M059J (cell line): ENCODE data around the gene C14orf93. TPM values are rescaled to one million over a fixed set of nuclear protein-coding genes. Genes with fewer than 3 reads are reported as not detected.
A peak's percentile ranks its signal among the peaks of the same experiment; 100 is the strongest.
"Not testable (repeated sequence)": the region's sequence is repeated elsewhere in the genome, so short reads cannot be mapped to it uniquely, and the experiment has no call there.

ENCODE experiments used
- DNase-seq: peaks from one replicate; pipeline ENCODE4 v3.0.0-alpha.2; 2012; ENCODE audit warnings: low read depth
- total RNA-seq: library from RNA; depleted of rRNA; stranded (reverse); fragments of >200 nt; shearing (Covaris generic); gene quantifications from 2 replicates; pipeline ENCODE4 v1.2.3, GENCODE V29; 2014

C14orf93 gene
- total RNA-seq, 1 experiment from 2014 or later = 9.7 TPM

GRCh38 chr14:23021434-23021833 is 11.5 kb upstream of the C14orf93 start:
- no peak for DNase-seq

- DNase-seq = no peak
Measured at GRCh38 chr14:23020143-23021128, 10.5 kb upstream of the C14orf93 start.

GRCh38 chr14:23018107-23018506 is 8.2 kb upstream of the C14orf93 start:
- DNase-seq = no peak

- no peak for DNase-seq
Measured at GRCh38 chr14:23017091-23017490, 7.1 kb upstream of the C14orf93 start.

- DNase-seq = no peak
Measured at GRCh38 chr14:23015618-23016017, 5.7 kb upstream of the C14orf93 start.

GRCh38 chr14:23013749-23014054 is 3.8 kb upstream of the C14orf93 start:
- DNase-seq = not testable (repeated sequence)

- DNase-seq = no peak
Measured at GRCh38 chr14:23013054-23013748, 3.3 kb upstream of the C14orf93 start.

GRCh38 chr14:23009483-23009938 is 432 bp downstream of the C14orf93 start:
- DNase-seq = no peak

- DNase-seq = peak; percentile 54
Measured at GRCh38 chr14:23008831-23009230, 1.1 kb downstream of the C14orf93 start.

- DNase-seq = peak; percentile 96
Measured at GRCh38 chr14:23006544-23007419, 3.2 kb downstream of the C14orf93 start.

- DNase-seq = no peak
Measured at GRCh38 chr14:23006188-23006534, 3.8 kb downstream of the C14orf93 start.

- DNase-seq = no peak
Measured at GRCh38 chr14:23005451-23006187, 4.3 kb downstream of the C14orf93 start.

- DNase-seq = not testable (repeated sequence)
Measured at GRCh38 chr14:23004274-23004673, 5.7 kb downstream of the C14orf93 start.

GRCh38 chr14:23002592-23002991 is 7.4 kb downstream of the C14orf93 start:
- no peak for DNase-seq

GRCh38 chr14:23000860-23001259 is 9.1 kb downstream of the C14orf93 start:
- no peak for DNase-seq

GRCh38 chr14:22998329-22999012 is 11.5 kb downstream of the C14orf93 start:
- no peak for DNase-seq

- no peak for DNase-seq
Measured at GRCh38 chr14:22997676-22998323, 12.1 kb downstream of the C14orf93 start.

GRCh38 chr14:22996768-22997654 is 12.9 kb downstream of the C14orf93 start:
- no peak for DNase-seq
